Stimulated activated naive CD4-positive, alpha-beta T cell (primary cell): ENCODE measurements around the gene PTPRN2.

Source experiments
- DNase-seq, 6 experiments: peaks; one replicate each; lab custom pipeline; 2025; lab: John Stamatoyannopoulos, UW

PTPRN2 gene

GRCh38 chr7:157690833-157691585 is 896.6 kb downstream of the PTPRN2 start:
- DNase-seq = peak in 1 of 6 experiments; percentile 29

GRCh38 chr7:157690058-157690832 is 897.4 kb downstream of the PTPRN2 start:
- peak in 1 of 6 experiments; percentile 3 for DNase-seq

GRCh38 chr7:157689269-157690057 is 898.2 kb downstream of the PTPRN2 start:
- DNase-seq = peak in 1 of 6 experiments; percentile 7

GRCh38 chr7:157688533-157689268 is 898.9 kb downstream of the PTPRN2 start:
- DNase-seq = no peak

- DNase-seq = no peak
Measured at GRCh38 chr7:157687845-157688532, 899.6 kb downstream of the PTPRN2 start.

GRCh38 chr7:157687158-157687557 is 900.5 kb downstream of the PTPRN2 start:
- no peak for DNase-seq

GRCh38 chr7:157686285-157686894 is 901.2 kb downstream of the PTPRN2 start:
- peak in 1 of 6 experiments; percentile 15 for DNase-seq

- DNase-seq = peak in 1 of 6 experiments; percentile 40
Measured at GRCh38 chr7:157685430-157686284, 902.0 kb downstream of the PTPRN2 start.

- no peak for DNase-seq
Measured at GRCh38 chr7:157684909-157685429, 902.7 kb downstream of the PTPRN2 start.

- no peak for DNase-seq
Measured at GRCh38 chr7:157684157-157684908, 903.3 kb downstream of the PTPRN2 start.

GRCh38 chr7:157683747-157684156 is 903.9 kb downstream of the PTPRN2 start:
- DNase-seq = no peak

GRCh38 chr7:157682946-157683746 is 904.5 kb downstream of the PTPRN2 start:
- DNase-seq = no peak

- DNase-seq = no peak
Measured at GRCh38 chr7:157682064-157682945, 905.3 kb downstream of the PTPRN2 start.

- no peak for DNase-seq
Measured at GRCh38 chr7:157679607-157680006, 908.0 kb downstream of the PTPRN2 start.

- DNase-seq = no peak
Measured at GRCh38 chr7:157678501-157678900, 909.1 kb downstream of the PTPRN2 start.

GRCh38 chr7:157676456-157677255 is 911.0 kb downstream of the PTPRN2 start:
- DNase-seq = no peak
